Kasumi-1 (cell line): ENCODE measurements around the gene SHANK2.

Experiments
- DNase-seq, 2 experiments: peaks; one replicate each; lab custom pipeline; 2025; lab: John Stamatoyannopoulos, UW

SHANK2 gene

DNA sequence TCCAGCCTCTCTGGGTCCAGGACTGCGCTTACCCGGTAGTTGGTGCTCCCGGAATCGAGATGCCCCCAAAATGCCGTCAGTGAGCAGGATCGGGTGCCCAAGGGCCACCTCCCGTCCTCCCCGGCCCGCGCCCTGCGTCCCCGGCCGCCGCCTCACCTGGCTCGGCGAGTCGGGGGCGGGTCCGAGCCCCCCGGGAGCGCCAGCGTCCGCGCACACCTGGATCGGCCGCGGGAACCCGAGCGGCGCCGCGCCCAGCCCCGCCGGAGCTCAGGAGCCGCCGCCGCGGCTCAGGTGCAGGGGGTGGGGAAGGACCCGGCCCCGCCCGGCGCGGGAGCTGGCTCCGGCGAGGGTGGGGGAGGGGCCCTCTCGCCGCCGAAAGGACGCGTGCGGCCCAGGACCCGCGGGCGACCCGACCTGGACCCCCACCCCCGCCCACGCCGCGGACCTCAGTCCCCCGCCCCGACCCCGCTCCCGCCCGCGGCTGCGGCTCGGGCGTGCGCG, at the start of gene SHANK2:
TSS of gene SHANK2 (minus strand) at position 309 of the 501 bp plus-strand sequence. CDS start 105,251 bp downstream, outside the sequence.
- no peak for DNase-seq

DNA sequence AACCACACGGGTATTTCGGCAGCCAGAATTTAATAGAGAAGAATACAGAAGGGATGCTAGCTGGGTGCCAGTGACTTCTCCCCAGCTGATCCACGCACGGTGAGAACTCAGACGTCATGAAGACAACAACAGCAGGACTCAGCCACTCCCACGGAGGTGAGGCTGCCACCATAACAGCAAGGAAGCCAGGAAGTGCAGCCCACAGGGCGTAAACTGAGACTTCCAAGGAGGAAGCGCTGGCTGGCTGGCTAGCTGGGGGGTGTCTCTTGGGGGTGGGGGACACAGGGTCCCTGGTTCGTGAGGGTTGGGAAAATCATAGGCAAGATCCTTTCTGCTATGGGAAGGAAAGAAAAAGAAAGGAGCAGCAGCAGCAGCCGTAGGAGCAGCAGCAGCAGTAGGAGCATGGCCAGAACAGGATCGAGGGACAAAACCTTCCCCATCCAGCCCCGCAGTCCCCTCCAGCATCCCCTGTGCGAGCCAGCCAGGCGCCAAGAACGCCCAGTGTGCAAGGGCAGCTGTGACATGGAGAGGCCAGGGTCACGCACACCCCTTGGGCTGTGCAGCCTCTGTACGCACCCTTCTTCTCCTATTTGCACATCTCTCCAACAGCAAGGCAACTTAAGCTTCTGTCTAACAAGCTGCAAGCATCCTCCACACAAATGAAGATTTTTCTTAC, 49.6 kb upstream of the SHANK2 start:
- no peak for DNase-seq

DNA sequence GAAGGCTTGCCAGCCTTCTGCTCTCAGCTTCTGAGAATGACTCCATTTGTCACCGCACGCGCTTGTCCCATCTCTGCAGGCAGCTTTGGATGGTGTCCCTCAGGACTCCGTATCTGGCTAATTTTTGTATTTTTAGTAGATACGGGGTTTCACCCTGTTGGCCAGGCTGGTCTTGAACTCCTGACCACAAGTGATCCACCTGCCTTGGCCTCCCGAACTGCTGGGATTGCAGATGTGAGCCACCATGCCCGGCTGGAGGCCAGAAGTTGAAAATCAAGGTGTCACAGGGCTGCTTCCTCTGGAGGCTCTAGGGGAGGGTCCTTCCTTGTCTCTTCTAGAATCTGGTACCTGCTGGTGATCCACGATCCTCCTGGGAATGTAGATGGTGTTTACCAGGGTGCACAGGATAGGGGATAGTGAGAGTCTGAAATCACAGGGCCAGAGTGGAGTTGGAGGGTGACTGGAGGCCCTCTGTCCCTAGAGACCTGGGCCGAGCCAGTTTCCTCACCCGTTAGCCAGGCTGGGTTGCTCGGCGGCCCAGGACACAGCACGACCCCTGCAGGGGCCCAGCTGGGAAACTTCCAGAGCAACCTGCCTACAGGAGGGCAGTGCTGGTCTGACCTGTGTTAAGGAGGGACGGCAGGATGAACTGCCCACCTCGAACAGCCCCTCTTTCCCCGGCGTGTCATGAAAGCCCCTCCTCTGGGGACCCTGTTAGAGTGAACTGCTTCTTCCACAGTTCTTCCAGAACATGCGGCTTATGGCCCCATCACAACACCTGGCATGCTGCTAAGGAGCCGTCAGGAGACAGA, 48.9 kb upstream of the SHANK2 start:
- no peak for DNase-seq

DNA sequence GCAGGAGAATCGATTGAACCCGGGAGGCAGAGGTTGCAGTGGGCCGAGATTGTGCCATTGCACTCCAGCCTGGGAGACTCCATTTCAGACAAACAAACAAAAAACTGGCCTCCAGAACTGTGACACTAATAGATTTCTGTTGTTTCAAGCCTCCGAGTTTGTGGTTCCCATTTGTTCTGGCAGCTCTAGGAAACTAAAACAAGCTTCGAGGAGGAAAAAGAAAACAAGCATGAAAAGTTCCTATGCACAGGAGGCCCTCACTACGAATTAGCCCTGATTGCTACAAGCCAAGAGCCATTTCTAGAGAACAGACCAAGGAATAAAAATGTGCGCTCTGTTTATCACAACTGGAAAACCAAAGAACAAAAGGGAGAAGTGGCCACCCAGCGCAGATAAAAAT, 47.8 kb upstream of the SHANK2 start:
- no peak for DNase-seq

DNA sequence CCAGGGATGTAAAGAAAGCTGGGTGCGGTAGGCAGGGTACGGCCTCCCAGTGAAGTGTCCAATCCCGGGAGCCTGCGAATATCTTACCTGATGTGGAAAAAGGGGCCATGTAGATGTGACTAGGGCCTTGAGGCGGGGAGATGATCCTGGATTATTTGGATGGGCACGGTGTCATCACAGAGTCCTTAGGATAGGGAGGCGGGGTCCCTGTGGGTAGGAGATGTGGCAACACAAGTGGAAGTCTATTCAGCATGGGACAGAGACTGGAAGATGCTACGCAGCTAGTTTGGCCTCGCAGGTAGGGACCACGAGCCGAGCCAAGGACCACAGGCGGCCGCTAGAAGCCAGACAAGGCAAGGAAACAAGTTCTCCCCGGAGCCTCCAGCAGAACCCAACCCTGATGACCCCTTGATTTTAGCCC, 46.4 kb upstream of the SHANK2 start:
- DNase-seq, result no peak

DNA sequence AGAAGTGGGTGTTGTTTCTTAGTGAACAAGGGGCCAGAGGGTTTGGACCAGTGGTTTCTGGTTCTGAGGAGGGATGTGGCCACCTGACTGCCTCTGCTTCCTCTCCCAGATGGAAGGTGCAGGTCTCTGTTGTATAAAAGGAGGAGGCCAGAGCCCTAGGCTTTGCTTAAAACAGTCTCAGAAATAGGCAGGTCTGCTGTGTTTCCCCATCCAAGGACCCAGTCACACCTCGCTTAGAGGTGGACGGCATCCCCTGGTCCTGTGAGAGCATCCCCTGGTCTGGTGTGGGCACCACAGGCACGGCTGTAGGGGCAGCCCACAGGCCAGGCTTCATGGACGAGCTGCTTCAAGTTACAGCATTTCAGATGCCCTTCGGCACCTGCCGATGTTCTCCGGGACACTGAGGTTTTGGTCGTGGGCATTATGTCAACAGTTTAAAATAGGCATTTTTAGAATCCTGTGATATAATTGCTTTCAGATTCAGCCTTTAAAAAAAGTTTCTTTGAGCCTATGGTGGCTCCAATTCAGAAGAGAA, 45.7 kb upstream of the SHANK2 start:
- no peak for DNase-seq

DNA sequence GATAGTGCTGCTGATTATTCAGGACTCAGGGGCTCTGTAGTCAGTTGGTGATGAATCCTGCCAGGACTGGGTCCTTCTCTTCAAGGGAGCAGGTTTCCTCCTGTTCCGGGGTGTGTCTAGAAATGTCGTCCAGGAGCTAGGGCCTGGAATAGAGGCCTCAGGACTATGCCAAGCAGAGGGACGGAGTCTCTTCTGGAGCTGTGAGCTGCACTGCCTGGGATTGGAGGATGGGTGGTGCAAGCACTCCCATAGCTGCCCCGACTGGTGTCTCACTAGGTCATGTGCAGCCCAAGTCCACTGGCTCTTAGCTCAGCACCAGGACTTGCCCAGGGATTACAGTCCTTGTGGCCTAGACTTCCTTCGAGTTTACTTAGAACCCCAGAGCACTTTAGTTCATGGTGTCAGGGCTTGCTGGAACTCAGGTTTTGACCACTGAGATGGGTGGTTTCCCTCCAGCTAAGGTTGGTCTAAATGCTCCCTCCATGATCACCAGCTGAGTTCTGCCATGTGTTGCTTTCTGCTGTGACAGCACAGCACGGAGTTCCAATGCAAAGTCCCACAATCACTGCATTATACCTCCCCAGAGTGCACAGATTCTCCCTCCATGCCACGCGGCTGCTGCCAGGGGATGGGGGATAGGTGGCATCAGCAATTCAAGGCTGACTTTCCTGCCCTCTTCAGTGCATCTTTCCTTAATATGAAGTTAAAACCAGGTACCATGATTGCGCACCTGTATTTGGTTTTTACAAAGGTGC, 42.6 kb upstream of the SHANK2 start:
- no peak for DNase-seq

DNA sequence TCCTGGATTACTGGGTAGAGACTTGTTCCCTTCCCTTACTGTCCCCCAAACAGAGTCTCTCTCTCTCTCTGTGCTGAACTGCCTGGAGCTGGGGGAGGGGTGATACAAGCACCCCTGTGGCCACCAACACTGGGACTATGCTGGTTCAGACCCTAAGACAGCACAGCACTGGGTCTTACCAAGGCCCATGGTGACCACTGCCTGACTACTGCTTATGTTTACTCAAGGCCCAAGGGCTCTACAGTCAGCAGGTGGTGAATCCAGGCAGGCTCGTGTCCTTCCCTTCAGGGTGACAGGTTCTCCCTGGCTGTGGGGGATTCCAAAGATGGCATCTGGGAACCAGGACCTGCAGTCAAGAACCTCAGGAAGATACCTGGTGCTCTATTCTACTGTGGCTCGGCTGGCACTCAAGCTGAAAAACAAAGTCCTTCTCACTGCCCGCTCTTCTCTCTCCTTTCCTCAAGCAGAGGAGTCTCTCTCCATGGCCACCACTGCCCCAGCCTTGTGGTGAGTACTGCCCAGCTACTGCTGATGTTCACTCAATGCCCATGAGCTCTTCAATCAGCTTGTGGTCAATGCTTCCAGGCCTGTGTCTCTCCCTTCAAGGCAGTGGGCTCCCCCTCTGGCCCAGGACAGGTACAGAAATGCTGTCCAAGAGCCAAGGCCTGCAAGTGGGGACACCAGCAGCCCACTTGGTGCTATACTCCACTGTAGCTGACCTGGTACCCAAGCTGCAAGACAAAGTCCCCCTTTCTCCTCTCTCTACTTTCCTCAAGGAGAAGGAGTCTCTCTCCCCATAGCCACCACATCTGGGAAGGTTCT, 41.8 kb upstream of the SHANK2 start:
- DNase-seq, result no peak

DNA sequence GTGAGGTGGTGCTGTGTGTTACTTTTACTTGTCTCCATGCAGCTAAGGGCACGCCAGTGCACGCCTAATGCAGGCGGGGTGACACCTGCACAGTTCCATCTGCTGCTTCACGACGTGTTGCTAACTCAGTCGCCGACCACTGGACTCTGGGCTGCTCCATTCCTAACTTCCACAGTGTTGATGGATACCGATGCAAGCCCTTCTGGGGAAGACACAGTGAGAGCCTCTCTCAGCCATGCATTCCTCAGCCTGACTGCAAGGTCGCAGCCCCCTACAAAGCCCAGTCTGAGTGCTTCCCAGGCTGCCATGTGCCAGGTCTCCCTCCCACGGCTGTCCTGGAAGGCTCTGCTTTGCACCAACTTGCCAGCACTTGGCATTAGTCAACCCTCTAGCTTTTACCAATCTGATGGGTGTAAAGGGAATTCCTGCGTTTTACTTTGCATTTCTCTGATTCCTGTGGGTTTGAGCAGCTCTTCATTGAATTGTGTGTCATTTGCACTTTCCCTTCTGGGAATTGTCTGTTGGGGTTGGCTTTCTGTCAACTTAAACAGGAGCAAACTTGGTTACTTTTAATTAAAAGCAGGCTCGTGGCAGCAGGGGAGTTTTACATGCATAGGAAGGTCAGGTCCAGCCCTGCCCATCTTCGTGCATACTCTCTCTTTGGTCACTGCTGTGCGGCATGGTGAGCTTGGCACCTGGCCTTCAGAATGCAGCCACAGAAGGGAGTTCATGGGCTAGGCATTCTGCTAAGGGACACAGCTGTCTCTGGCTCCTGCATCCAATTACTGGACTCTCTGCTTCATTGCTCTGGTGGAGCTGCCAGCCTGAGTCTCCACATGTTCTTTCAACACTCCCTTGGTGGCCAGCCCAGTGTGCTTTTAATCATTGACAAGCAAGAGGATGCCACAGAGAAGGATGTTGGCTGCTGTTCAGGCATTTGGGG, 34.6 kb upstream of the SHANK2 start:
- DNase-seq, result no peak

DNA sequence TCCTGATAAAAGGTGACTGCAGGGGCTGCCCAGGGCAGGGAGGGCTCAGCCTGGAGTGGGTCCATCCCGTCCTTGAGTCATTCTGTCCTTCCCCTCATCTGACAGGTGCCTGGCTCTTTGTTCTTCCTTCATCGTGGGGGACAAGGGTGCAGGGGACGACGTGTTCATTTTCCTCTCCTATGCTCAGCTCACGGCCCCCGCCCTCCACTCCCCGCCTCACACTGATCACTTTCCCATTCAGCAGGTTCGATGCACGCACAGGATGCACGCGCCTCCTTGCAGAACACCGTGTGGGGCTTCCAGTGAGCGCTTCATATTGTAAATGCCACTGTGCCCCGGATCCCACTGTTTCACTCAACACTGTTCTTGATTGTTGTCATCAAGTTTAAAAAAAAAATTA, 32.7 kb upstream of the SHANK2 start:
- no peak for DNase-seq

DNA sequence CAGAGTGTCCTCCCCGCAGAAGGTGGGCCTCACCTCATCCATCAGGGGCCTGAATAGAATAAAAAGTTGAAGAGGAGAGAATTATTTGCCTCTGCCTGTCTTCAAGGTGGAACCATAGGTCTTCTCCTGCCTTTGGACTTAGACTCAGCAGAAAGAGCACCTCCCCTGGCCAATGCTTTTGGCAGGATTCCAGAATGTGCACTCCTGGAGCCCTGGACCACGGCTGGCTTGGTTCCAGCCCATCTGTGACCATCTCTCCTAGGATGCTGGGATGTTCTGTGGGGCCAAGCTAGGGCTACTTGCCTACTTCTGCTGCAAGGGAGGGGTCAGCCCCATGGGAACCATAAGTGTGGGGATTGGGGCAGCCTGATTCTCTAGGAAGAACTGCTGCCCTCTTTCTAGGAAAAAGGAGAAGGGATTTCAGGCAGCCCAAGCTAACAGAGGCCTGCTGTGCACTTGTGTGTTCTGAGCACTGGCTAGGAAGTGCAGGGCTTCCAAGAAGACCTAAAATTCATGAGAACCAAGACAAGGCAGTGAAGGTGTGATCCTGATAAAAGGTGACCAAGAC, 32.2 kb upstream of the SHANK2 start:
- DNase-seq, result no peak

DNA sequence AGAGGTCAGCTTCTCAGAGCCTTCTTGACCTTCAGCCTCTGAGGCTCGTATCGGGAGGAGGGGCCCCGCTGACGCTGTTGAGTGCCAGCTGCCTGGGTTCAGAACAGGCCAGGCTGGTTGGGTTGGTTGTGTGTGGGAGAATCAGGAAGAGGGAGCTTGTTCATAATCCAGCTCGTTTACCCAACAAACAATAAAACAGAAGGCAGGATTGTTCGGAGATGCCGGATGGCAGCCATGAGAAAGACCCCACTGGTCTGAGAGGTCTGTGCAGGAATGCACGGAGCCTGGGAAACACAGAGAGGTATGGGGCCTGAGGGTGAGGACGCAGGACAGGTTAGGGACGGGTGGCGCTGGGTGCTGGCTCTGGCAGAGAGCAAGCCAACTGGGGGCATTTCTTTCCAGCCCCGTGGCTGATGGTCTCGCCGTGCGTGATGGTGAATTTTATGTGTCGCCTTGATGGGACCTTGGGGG, 31.6 kb upstream of the SHANK2 start:
- no peak for DNase-seq

DNA sequence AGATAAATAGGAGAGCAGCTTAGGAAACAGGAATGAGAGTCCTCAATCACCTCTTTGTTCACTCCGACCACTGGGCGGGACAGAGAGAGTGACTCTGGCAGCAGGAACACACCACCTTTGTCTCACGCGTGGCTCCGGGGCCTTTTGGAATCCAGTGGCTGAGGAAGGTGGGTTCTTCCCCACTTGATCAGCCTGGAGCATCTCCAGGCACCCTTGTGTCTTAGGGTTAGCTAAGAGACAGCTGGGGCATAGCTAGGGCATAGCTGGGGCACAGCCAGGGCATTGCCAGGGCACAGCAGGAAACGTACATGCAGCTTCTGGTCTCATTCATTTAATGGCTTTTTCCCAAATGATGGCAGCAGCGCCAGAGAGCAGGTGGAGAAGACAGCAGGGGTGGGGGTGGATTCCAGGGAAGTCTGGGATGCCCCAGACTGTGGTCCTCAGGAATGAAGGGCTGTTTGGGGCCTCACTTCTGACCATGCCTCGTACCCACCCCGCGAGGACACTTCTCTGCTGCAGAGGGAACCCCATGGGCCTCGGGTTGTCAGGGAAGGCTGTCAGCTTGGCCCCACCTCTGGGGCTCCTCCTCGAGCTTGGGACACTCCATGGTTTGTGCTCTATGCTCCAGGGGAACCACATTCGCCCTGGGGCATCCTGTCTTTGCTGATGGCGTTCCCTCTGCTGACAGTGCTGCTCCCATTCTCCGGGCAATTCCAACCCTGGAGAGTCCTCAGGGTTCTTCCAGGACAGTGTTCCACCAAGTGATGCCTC, 30.4 kb upstream of the SHANK2 start:
- DNase-seq, result no peak

DNA sequence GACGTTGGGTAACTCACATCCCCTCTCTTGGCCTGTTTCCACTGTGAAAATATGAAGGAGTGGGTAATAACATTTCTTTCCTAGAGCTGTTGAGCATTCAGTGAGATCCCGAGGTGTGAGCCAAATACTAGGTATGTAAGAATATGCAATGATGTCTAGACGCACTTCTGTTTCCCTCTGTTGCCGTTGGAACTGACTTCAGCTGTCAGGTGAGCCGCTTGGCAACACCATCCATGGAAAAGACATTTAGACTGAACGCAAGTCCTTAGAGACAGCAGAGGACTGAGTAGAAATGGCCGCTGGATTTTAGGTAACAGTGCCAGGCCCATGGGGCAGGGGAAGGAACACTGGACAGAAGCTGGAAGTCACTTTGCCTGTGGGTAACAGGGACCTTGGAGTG, 29.5 kb upstream of the SHANK2 start:
- DNase-seq, result no peak

DNA sequence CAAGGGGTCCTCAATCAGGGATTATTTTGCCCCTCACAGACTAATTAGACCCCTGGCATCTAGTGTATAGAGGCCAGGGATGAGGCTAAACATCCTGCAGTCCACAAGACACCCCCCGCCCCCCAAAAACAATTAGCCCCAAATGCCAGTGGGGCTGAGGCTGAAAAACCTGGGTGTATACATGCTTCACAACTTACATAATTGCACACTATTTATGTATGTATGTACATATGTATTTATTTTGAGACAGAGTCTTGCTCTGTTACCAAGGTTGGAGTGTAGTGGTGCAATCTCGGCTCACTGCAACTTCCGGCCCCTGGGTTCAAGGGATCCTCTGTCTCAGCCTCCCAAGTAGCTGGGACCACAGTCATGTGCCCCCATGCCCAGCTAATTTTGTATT, 28.8 kb upstream of the SHANK2 start:
- no peak for DNase-seq

DNA sequence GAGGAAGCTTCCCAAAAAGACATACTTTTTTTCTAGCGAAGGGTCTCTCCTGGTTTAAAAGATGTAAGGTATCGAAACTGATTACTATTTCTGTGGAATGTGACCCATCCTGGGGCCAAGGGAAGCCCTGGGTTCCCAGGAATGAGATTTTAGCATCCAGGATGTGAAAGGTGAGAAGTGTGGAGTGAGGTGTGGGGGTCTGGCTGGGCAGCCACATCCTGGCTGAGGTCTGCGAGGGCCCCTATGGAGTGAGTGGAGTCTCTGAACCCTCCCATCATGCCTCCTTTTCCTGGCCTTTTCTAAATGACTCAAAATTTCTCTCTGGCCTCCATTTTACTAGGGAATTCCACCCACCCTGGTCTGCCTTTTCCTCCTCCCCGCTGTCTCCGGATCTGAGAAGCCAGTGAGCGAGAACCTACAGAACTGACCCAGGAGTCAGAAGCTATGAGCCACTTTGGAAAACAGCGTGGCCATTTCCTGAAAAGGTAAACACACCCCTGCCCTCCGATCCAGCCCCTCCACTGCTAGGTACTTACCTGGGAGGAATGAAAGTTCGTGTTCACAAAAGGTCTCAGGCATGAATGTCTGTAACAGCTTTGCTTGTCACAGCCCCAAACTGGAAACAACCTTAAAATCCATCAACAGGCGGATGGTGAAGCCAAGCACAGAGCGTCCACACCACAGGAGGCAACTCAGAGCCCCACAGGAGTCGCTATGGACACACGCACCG, 27.7 kb upstream of the SHANK2 start:
- DNase-seq, result no peak

DNA sequence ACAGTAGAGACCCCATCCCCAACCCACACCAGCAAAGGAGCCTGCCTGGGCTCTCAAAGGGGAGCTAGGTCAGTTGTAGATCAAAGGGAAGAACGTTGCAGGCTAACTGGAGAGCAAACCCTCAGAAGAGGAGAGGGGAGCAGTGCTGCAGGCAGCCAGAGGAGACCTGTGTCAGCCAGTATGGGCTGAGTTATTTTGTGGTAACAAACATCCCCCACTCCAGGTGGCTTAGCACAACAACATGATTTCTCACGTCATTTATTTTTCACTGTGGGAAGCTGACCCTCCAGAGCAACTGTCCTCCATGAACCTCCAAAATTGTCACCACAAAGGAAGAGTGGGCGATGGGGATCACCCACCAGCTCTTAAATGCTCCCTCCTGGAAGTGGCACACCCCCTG, 19.8 kb upstream of the SHANK2 start:
- DNase-seq, result no peak
